HL-60/S4 (cell line): ENCODE measurements around the gene ARID3A.

ENCODE experiments used
- in situ Hi-C: fragments of 300-500 bp; cut with MboI; formaldehyde crosslinking; loops from 2 replicates; pipeline ENCODE4 v1.14.3; 2022; ENCODE audit warnings: low sequenced_read_pairs

ARID3A gene

GRCh38 chr19:980133-980998 is 54.5 kb downstream of the ARID3A start:
- in situ Hi-C loops, result loop anchor here (5.0 to 10.0 kb wide), 2 partner anchors 58 to 206 kb away; no protein-coding TSS in a partner anchor

- in situ Hi-C loops, result loop anchor here (5.0 to 10.0 kb wide), 2 partner anchors 60 to 208 kb away; no protein-coding TSS in a partner anchor
Measured at GRCh38 chr19:982567-983170, 56.8 kb downstream of the ARID3A start.

GRCh38 chr19:984165-984967 is 58.5 kb downstream of the ARID3A start, which contains the start of gene WDR18:
WDR18 (plus strand) TSS chr19:984345; CDS start chr19:984354, 9 bp downstream.
- in situ Hi-C loops, result loop anchor here (5.0 to 10.0 kb wide), 2 partner anchors 62 to 210 kb away; no protein-coding TSS in a partner anchor

GRCh38 chr19:986083-986482 is 60.2 kb downstream of the ARID3A start:
- in situ Hi-C loops, result loop anchor here (10.0 kb wide), 1 partner anchor 211 kb away; no protein-coding TSS in a partner anchor

GRCh38 chr19:988081-988480 is 62.2 kb downstream of the ARID3A start:
- in situ Hi-C loops, result loop anchor here (10.0 kb wide), 1 partner anchor 213 kb away; no protein-coding TSS in a partner anchor

- in situ Hi-C loops, result loop anchor here (10.0 kb wide), 1 partner anchor 214 kb away; no protein-coding TSS in a partner anchor
Measured at GRCh38 chr19:988510-988909, 62.7 kb downstream of the ARID3A start.

GRCh38 chr19:989381-990081 is 63.7 kb downstream of the ARID3A start:
- in situ Hi-C loops, result loop anchor here (10.0 kb wide), 1 partner anchor 215 kb away; no protein-coding TSS in a partner anchor

- in situ Hi-C loops, result no loop called here
Measured at GRCh38 chr19:990119-990571, 64.3 kb downstream of the ARID3A start.

- in situ Hi-C loops, result no loop called here
Measured at GRCh38 chr19:990746-991145, 64.9 kb downstream of the ARID3A start.

- in situ Hi-C loops, result no loop called here
Measured at GRCh38 chr19:991174-991931, 65.5 kb downstream of the ARID3A start.

- in situ Hi-C loops, result no loop called here
Measured at GRCh38 chr19:991932-992669, 66.3 kb downstream of the ARID3A start.

- in situ Hi-C loops, result no loop called here
Measured at GRCh38 chr19:992670-993055, 66.8 kb downstream of the ARID3A start.

- in situ Hi-C loops, result no loop called here
Measured at GRCh38 chr19:993361-993830, 67.6 kb downstream of the ARID3A start.

- in situ Hi-C loops, result no loop called here
Measured at GRCh38 chr19:993831-994393, 68.1 kb downstream of the ARID3A start.

- in situ Hi-C loops, result no loop called here
Measured at GRCh38 chr19:994516-994915, 68.7 kb downstream of the ARID3A start.

- in situ Hi-C loops, result no loop called here
Measured at GRCh38 chr19:995051-995827, 69.4 kb downstream of the ARID3A start.

GRCh38 chr19:996051-996838 is 70.4 kb downstream of the ARID3A start:
- in situ Hi-C loops, result no loop called here
